Activated naive CD8-positive, alpha-beta T cell treated with anti-CD3 and anti-CD28 coated beads for 36 hours (primary cell): ENCODE measurements around the gene MRPS26. TPM values are rescaled to one million over a fixed set of nuclear protein-coding genes. Genes with fewer than 3 reads are reported as not detected.

ENCODE experiments used
- total RNA-seq, 2 experiments: library from RNA; stranded (reverse); gene quantifications; one replicate each; pipeline ENCODE4 v1.2.3, GENCODE V29; 2021

MRPS26 gene
- total RNA-seq, 2 experiments from 2014 or later = 70.9 to 72.4 TPM

Other genes starting within 250 kb of the MRPS26 start
- gene CPXM1, start 245.4 kb upstream of the MRPS26 start, total RNA-seq = 1 to 10 TPM; 4.2 to 4.3 TPM
- gene C20orf141, start 231.1 kb upstream of the MRPS26 start, total RNA-seq = not detected
- not detected for gene TMEM239, start 229.7 kb upstream of the MRPS26 start, total RNA-seq
- 10 to 100 TPM; 24.2 to 26.3 TPM for gene PCED1A, start 205.4 kb upstream of the MRPS26 start, total RNA-seq
- gene VPS16, start 205.3 kb upstream of the MRPS26 start, total RNA-seq = 10 to 100 TPM; 33.5 to 34.1 TPM
- gene PTPRA, start 172.6 kb upstream of the MRPS26 start, total RNA-seq = 10 to 100 TPM; 40.6 to 43.0 TPM
- 1 to 10 TPM in 1 of 2 experiments, under 1 TPM in 1; 0.87 to 1.1 TPM for gene GNRH2, start 2.4 kb upstream of the MRPS26 start, total RNA-seq
- under 1 TPM in 1 of 2 experiments, not detected in 1; 0.47 TPM for gene OXT, start 25.6 kb downstream of the MRPS26 start, total RNA-seq
- not detected for gene AVP, start 38.7 kb downstream of the MRPS26 start, total RNA-seq
- 10 to 100 TPM; 27.2 to 28.3 TPM for gene FASTKD5, start 113.8 kb downstream of the MRPS26 start, total RNA-seq
- gene UBOX5, start 113.8 kb downstream of the MRPS26 start, total RNA-seq = 1 to 10 TPM; 4.5 to 4.9 TPM
- gene LZTS3, start 127.5 kb downstream of the MRPS26 start, total RNA-seq = 1 to 10 TPM; 1.6 TPM
- 10 to 100 TPM; 58.8 to 62.0 TPM for gene DDRGK1, start 158.6 kb downstream of the MRPS26 start, total RNA-seq
- 10 to 100 TPM; 70.7 to 74.0 TPM for gene ITPA, start 163.4 kb downstream of the MRPS26 start, total RNA-seq
- 1 to 10 TPM; 1.8 to 2.9 TPM for gene SLC4A11, start 193.1 kb downstream of the MRPS26 start, total RNA-seq